GM12864 (cell line): ENCODE results near the gene GSK3A.

Experiments
- DNase-seq: peaks from one replicate; pipeline ENCODE4 v3.0.0-alpha.2; 2011; ENCODE audit warnings: low read depth
- H3K4me3 ChIP-seq: 2 replicates; pipeline ENCODE4 v1.5.1; 2011; ENCODE audit warnings: mild to moderate bottlenecking, low read depth, low read length, control low read depth
- CTCF ChIP-seq: IDR thresholded peaks from 2 replicates; pipeline ENCODE4 v1.5.1; 2011; ENCODE audit warnings: low read depth, mild to moderate bottlenecking, moderate library complexity, low read length, control low read depth, inconsistent platforms; ENCODE audit errors: missing control alignments

GSK3A gene

GRCh38 chr19:42185277-42185676, 57.1 kb downstream of the GSK3A start:
- no peak for DNase-seq
- no peak overlapping the region for H3K4me3 ChIP-seq
- no peak for TF ChIP-seq CTCF

- no peak overlapping the region for H3K4me3 ChIP-seq
- TF ChIP-seq CTCF, result peak; percentile 90
- no peak for DNase-seq
These were observed 58.0 kb downstream of the GSK3A start for GRCh38 chr19:42184401-42184861.
